OCI-LY1 (cell line): Measurements from ENCODE around the gene IL11.

Experiments used
- EZH2 ChIP-seq: fragments of 200-600 bp; sonication (generic), shearing (Covaris generic); IDR thresholded peaks from 2 replicates; pipeline ENCODE4 v1.8.0; 2017; ENCODE audit warnings: borderline replicate concordance, mixed run types, mild to moderate bottlenecking, antibody characterized with exemption, low read length, moderate library complexity, mixed read lengths
- TF ChIP-seq, protein P1 (sequence below): fragments of 200-600 bp; sonication (generic), shearing (Covaris generic); IDR thresholded peaks from 2 replicates; pipeline ENCODE4 v1.5.1; 2017; ENCODE audit warnings: mild to moderate bottlenecking, antibody characterized with exemption, low read length, moderate library complexity, mixed read lengths

- no peak for TF ChIP-seq EZH2
- TF ChIP-seq, protein P1, sequence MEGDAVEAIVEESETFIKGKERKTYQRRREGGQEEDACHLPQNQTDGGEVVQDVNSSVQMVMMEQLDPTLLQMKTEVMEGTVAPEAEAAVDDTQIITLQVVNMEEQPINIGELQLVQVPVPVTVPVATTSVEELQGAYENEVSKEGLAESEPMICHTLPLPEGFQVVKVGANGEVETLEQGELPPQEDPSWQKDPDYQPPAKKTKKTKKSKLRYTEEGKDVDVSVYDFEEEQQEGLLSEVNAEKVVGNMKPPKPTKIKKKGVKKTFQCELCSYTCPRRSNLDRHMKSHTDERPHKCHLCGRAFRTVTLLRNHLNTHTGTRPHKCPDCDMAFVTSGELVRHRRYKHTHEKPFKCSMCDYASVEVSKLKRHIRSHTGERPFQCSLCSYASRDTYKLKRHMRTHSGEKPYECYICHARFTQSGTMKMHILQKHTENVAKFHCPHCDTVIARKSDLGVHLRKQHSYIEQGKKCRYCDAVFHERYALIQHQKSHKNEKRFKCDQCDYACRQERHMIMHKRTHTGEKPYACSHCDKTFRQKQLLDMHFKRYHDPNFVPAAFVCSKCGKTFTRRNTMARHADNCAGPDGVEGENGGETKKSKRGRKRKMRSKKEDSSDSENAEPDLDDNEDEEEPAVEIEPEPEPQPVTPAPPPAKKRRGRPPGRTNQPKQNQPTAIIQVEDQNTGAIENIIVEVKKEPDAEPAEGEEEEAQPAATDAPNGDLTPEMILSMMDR, result no peak
Observed at GRCh38 chr19:55319785-55320184, 50.5 kb downstream of the IL11 start.
